SIG-M5 treated with dmso at 0.1 percent for 504 hours (cell line): Measurements from ENCODE around the gene JAZF1.
"Not testable (repeated sequence)": the region's sequence is repeated elsewhere in the genome, so short reads cannot be mapped to it uniquely, and the experiment has no call there.

Source experiments
- DNase-seq: peaks from one replicate; lab custom pipeline; 2025; ENCODE audit not compliant: unreplicated experiment; lab: John Stamatoyannopoulos, UW

The JAZF1 gene

GRCh38 chr7:27856703-27857485 is 323.7 kb downstream of the JAZF1 start:
- DNase-seq = not testable (repeated sequence)

DNA sequence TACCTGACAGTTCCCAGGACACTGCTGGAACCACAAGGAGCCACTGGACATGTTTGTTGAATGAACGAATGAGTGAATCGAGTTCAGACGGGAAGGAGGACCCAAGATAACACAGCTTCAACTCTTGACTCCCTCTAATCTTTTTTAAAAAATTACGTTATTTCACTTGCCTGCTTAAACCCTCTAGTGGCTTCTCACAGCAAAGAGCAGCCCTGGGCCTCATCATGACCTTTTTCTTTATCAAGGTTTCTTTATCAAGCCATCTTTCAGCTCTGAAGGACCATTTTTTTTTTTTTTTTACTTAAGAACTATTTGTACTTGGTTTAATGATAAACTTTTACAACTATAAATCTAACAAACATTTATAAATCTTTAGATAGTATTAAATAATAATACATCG is 330.1 kb downstream of the JAZF1 start:
- no peak for DNase-seq

- no peak for DNase-seq
Measured at GRCh38 chr7:27846388-27846787, 334.2 kb downstream of the JAZF1 start.

DNA sequence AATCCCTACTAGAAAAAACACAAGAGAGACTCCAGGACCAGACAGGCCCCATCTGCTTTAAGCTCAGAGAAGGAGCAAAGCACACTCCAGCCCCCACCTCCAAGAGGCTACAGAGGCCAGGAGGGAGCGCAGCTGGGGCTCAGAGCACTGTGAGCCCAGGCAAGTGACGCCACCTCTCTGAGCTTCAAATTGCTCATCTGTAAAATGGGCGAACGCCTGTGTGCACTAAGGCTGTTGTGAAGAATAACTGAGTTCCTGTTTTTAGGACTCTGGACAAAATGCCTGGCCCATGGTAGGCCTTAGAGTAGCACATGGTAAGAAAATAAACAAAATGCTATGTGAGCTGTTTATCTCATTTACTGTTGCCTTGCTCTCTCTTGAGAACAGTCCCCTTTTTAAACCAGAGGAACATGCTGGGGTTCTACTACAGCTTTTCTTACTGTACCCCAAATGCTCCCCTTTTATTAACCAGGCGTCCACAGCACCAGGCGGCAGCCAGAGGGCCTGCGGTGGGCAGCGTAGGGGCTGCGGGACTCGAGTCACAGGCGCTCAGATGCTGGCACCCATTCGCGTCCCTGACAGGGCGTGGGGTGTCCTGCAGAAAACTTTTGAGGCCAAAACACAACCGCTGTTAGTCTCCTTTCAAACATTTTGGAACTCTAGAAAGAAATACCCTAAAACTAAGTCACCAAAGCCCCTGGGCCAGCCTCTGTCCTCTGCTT is 336.9 kb downstream of the JAZF1 start:
- no peak for DNase-seq

DNA sequence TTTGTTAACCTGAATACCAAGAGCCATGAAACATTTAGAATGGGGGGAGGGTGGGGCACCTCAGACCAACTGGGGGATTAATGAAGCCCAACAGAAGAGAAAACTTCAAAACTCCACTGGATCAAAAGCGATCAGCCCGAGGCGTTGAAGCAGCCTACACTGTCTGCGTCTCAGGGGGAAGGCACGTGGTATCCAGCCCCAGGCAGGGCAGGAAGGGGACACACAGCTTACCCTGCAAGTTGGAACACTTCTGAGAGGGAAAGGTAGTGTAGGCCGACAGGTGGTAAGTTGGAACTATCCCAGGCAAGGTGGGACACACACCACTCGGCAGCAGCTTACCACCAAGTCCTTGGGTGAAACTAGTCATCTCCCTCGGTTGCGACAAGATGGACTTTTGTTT is 337.7 kb downstream of the JAZF1 start:
- no peak for DNase-seq

DNA sequence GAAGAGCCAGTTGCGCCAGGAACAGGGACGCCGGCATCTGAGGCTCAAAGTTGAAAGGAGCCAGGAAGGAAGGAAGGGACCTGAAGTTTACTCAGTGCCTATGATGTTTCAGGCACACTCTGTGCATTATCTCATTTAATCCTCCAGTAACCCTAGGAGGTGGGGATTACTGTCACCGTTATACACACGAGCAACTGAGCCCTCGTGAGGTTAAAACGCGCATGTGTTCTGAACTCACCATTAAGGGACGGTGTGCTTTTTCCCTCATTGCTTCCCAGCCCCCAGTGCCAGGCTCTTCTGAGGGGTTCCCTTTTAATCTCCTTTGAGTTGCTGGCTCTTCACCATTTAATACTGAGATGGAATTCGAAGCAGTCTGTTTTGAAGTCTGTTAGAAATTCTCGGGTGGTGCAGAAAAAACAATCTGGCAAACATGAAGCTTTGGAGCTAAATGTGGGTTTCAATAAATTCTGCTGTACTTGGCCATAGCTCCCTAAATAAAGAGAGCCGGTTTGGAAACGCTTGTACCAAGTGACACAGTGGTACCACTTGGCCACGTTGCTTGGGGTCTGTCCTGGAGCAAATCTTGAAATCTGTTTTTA is 338.4 kb downstream of the JAZF1 start:
- DNase-seq = no peak

DNA sequence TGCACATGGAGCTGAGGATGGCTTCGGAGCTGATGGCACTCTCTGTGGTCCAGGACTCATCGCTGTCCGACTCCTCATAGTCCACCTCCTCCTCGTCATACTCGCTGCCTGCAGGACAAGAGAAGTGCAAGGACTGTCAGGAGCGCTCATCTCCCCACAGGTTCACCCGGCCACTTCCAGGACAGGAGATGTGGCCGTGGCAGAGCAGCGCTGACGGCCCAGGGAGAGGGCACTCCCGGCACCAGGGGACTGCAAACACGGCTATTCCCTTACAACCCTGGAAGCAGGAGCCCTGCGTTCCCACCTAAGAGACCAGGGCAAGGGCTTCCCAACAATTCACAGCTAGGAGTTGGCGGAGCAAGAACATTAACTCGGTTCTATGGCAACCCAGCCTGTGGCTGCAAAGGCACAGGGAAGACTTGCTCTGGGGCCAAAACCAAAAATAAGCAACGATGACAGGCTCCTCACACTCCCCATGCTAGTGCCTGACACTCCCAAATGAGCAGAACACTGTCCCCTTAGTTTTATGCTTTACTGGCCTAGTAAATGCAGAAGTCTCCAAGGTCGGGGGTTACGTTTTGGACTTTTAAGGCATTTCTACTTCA is 339.7 kb downstream of the JAZF1 start:
- no peak for DNase-seq

DNA sequence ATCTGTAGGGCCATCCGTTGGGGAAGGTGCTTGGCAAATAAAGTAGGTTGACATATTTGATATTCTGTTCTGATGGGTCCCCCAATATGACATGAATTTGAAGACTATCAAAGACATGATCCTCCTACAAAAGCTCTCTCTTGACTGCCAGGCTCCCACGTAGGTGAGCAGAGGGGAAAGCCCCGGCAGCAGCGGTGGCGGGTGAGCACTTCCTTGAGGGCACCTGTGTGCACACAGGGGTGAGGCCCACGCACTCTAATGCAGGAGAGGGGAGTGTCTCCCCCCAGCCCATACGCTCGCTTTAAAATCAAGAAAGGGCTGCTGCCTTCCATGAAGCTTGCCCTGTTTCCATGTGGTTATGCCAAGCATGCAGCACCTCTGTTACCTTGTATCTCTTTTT is 340.3 kb downstream of the JAZF1 start:
- no peak for DNase-seq

DNA sequence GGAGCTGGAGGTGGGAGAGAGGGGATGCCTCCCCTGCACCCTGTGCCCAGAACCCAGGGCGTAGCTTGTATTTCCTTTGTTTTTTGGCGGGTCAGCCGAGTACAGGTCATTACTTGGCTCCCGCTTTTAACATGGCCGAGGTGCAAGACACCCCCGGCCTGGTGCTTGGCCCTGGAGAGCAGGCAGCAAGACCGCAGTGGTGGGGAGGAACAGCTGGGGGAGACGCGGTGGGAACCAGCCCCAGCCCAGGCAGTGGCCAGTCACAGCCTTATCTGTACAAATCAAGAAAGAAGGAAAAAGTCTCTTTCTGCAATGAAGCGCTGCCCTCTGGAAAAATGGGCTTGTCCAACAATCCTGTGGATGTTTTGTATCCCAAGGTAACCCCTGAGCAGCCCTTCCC is 341.5 kb downstream of the JAZF1 start:
- no peak for DNase-seq

DNA sequence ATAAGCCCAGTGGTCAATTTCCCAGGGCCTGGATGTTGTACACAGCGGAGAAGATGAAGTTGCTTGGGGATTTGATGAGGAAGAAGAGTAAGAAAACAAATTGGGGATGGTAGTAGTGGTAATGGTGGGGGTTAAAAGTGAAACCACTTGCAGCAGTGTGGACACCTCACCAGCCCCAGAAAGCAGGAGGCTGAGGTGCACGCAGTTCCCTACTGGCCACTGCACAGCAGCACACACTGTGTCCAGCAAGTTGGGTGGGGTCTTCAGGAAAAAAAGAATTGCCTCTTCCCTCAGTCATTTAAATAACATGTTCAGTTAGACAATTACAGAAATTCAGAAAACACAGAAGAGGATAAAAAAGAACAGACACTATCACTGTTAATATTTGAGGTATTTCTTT is 344.1 kb downstream of the JAZF1 start:
- DNase-seq = no peak

DNA sequence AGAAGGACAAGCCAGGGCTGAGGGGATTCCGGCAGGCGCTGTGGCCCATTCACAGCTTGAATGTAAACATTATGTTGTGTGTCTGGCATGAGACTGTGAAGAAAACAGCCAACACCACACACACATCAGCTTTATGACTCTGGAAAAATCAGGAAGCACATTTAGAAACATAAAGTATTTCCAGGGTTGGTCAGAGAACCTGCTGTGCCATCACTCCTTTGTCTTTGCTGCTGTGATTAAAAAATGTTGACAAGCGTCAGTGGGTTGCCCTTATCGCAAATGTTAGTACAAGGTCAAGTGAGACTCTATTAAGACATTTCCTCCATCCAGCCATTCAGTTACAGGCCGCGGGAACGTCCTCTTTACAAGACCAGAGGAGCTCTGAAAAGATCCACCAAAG is 345.2 kb downstream of the JAZF1 start:
- no peak for DNase-seq

DNA sequence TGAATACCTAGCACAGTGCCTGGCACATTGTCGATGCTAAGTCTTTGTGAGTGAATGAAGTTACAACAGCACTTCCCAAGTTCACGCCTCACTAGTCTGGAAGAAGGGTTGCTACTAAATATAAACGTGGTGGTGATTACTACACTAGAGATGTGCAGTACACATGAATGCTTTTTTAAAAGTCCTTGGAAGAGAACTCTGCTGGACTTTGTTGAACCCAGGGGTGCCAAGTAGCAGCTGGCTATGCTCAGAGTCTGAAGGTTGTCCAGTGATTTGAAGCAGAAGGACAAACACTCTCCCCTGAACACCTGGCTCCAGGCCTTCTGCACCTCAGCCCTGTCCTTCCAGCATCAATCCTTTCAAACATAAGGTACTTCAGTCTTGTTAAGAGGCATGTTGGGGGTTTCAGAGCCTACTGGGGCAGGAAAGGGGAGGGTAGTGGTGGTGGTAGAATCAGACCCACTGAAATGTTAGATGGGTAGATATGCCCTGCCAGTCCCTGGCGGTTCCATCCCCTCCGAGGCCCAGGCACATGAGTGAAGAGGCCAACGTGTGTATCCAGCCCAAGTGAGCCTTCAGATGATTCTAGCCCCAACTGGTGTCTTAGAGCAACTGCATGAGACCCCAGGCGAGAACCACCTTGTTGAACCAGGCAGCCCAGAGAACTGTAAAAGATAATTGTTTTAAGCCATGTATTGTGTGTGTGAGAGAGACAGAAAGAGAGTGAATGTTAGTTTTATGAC is 346.2 kb downstream of the JAZF1 start:
- no peak for DNase-seq

DNA sequence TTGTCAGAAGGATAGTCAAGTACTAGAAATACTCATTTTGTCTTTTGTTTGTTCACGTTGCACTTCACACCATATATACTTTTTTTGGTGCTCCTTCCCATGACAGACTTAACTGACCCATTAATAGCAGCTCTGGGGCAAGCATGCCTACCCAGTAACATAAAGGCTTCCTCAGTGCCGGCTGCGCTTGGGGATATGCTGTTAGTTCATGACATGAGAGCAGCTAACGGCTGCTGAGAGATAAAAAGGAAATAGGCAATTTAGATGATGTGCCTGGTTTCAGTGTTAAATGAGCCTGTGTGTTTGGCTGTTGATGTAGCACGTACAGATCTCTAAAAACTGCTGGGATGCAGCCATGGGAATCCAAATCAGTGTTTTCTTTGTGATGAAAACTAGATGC is 354.2 kb downstream of the JAZF1 start:
- no peak for DNase-seq

- no peak for DNase-seq
Measured at GRCh38 chr7:27825891-27826290, 354.7 kb downstream of the JAZF1 start.

GRCh38 chr7:27822245-27822644 is 358.4 kb downstream of the JAZF1 start:
- DNase-seq = no peak

GRCh38 chr7:27812706-27813105 is 367.9 kb downstream of the JAZF1 start:
- DNase-seq = no peak

DNA sequence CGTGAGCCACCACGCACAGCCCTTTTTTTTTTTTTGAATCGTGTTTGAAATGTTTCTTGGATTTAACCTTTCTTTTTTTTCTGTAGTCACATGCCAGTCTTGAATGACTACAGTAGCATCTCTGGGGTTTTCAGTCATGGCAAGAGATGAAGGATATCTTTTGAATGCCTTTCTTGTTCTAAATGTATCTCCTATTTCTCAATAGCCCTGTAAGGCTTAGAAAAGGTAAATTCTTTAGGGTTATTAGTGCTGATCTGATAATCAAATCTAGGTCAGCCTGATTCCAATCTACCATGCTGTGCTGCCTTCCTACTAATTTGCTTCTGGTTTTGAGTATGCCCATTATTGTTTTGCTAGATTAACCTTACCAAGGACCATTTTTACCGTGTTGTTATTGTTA is 370.4 kb downstream of the JAZF1 start:
- DNase-seq = no peak

DNA sequence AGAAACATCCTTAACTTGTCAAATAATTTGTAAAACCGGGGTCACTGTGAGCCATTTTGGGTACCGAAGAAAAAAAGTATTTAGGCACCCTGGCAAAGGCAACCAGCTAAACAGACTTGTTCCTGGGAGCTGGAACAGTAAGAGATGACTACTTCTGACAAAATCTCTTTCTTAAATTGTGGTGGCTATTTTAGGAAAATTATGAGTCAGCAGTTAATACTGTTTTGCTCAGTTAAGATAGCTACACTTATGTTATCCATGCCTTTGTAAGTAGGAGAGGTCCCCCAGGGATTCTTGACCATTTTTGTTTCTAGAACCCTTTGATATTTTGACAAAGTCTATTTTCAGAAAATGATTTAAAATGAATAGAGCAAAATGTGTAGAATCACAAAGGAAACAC is 372.0 kb downstream of the JAZF1 start:
- no peak for DNase-seq

GRCh38 chr7:27804139-27804538 is 376.5 kb downstream of the JAZF1 start:
- no peak for DNase-seq

GRCh38 chr7:27802999-27803398 is 377.6 kb downstream of the JAZF1 start:
- DNase-seq = no peak

GRCh38 chr7:27799212-27799611 is 381.4 kb downstream of the JAZF1 start:
- no peak for DNase-seq
